HepG2 (cell line): Measurements from ENCODE around the gene GFRAL.

ENCODE experiments used
- EHMT2 ChIP-seq: fragments of 200-600 bp; sonication (generic); IDR thresholded peaks from 2 replicates; pipeline ENCODE4 v1.7.0; 2017; ENCODE audit warnings: antibody characterized with exemption, low read depth, low read length, borderline replicate concordance
- FOSL2 ChIP-seq: sonication (generic); formaldehyde crosslinking; IDR thresholded peaks from 2 replicates; pipeline ENCODE4 v1.4.0; 2020; ENCODE audit warnings: missing genetic modification reagents
- FOXA3 ChIP-seq: IDR thresholded peaks from 2 replicates; pipeline ENCODE4 v1.6.1; 2016; ENCODE audit warnings: missing genetic modification reagents, missing compliant biosample characterization
- HDAC1 ChIP-seq: sonication (generic); formaldehyde crosslinking; IDR thresholded peaks from 2 replicates; pipeline ENCODE4 v1.5.1; 2020; ENCODE audit warnings: mild to moderate bottlenecking, missing genetic modification reagents
- NFE2 ChIP-seq: sonication (generic); formaldehyde crosslinking; IDR thresholded peaks from 2 replicates; pipeline ENCODE4 v1.4.0; 2020; ENCODE audit warnings: missing genetic modification reagents
- POLR2AphosphoS5 ChIP-seq: IDR thresholded peaks from 2 replicates; pipeline ENCODE4 v1.6.1; 2012; ENCODE audit warnings: low read depth, low read length
- RFX5 ChIP-seq: IDR thresholded peaks from 2 replicates; pipeline ENCODE4 v1.6.1; 2011; ENCODE audit warnings: low read depth, low read length, improper control_type of control experiment
- STAG1 ChIP-seq: sonication (generic); formaldehyde crosslinking; IDR thresholded peaks from 2 replicates; pipeline ENCODE4 v1.4.0; 2020; ENCODE audit warnings: missing genetic modification reagents
- ZNF740 ChIP-seq: sonication (generic); formaldehyde crosslinking; IDR thresholded peaks from 2 replicates; pipeline ENCODE4 v1.4.0; 2020; ENCODE audit warnings: missing genetic modification reagents
- ZSCAN30 ChIP-seq: sonication (generic); formaldehyde crosslinking; IDR thresholded peaks from 2 replicates; pipeline ENCODE4 v1.5.0; 2020; ENCODE audit warnings: mild to moderate bottlenecking, missing genetic modification reagents
- TF ChIP-seq, protein P1 (sequence below): sonication (generic); formaldehyde crosslinking; IDR thresholded peaks from 2 replicates; pipeline ENCODE4 v1.5.0; 2020; ENCODE audit warnings: mild to moderate bottlenecking, missing genetic modification reagents, moderate library complexity

GRCh38 chr6:55447891-55448290 is 120.6 kb downstream of the GFRAL start:
- TF ChIP-seq NFE2 (CRISPR knock-in tag) (no peak), EHMT2 (no peak), FOSL2 (no peak), ZNF740 (CRISPR knock-in tag) (no peak), ZSCAN30 (CRISPR knock-in tag) (no peak), RFX5 (no peak), HDAC1 (CRISPR knock-in tag) (no peak), POLR2AphosphoS5 (no peak), STAG1 (CRISPR knock-in tag) (no peak), FOXA3 (CRISPR knock-in tag) (no peak)
- TF ChIP-seq, protein P1, sequence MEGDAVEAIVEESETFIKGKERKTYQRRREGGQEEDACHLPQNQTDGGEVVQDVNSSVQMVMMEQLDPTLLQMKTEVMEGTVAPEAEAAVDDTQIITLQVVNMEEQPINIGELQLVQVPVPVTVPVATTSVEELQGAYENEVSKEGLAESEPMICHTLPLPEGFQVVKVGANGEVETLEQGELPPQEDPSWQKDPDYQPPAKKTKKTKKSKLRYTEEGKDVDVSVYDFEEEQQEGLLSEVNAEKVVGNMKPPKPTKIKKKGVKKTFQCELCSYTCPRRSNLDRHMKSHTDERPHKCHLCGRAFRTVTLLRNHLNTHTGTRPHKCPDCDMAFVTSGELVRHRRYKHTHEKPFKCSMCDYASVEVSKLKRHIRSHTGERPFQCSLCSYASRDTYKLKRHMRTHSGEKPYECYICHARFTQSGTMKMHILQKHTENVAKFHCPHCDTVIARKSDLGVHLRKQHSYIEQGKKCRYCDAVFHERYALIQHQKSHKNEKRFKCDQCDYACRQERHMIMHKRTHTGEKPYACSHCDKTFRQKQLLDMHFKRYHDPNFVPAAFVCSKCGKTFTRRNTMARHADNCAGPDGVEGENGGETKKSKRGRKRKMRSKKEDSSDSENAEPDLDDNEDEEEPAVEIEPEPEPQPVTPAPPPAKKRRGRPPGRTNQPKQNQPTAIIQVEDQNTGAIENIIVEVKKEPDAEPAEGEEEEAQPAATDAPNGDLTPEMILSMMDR (CRISPR knock-in tag): no peak
